ENCODE measurements around the gene OR7C1. TPM values are rescaled to one million over a fixed set of nuclear protein-coding genes. Genes with fewer than 3 reads are reported as not detected.
"Not testable (repeated sequence)": the region's sequence is repeated elsewhere in the genome, so short reads cannot be mapped to it uniquely, and the experiment has no call there.

The OR7C1 gene
- total RNA-seq, 1 donor from 2014 or later, result not detected

DNA sequence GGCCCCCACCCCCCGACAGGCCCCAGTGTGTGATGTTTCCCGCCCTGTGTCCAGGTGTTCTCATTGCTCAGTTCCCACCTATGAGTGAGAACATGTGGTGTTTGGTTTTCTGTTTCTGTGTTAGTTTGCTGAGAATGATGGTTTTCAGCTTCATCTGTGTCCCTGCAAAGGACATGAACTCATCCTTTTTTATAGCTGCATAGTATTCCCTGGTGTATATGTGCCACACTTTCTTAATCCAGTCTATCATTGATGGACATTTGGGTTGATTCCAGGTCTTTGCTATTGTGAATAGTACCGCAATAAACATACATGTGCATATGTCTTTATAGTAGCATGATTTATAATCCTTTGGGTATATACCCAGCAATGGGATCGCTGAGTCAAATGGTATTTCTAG, 57.3 kb downstream of the OR7C1 start:
- H3K4me3 ChIP-seq (ENCODE audit: low read length in 3 of 3); H3K9me3 ChIP-seq (ENCODE audit: control insufficient read depth in 3 of 3, low read length in 3 of 3); H3K27me3 ChIP-seq (ENCODE audit: control insufficient read depth in 3 of 3, insufficient read depth in 3 of 3, low read length in 3 of 3); H3K36me3 ChIP-seq (ENCODE audit: control insufficient read depth in 3 of 3, insufficient read depth in 3 of 3, low read length in 3 of 3); H3K4me1 ChIP-seq (ENCODE audit: control insufficient read depth in 3 of 3, insufficient read depth in 3 of 3, low read length in 3 of 3); H3K27ac ChIP-seq (ENCODE audit: low read depth, low read length); H3K9ac ChIP-seq (ENCODE audit: low read depth in 1 of 3, low read length in 3 of 3): not testable (repeated sequence)

DNA sequence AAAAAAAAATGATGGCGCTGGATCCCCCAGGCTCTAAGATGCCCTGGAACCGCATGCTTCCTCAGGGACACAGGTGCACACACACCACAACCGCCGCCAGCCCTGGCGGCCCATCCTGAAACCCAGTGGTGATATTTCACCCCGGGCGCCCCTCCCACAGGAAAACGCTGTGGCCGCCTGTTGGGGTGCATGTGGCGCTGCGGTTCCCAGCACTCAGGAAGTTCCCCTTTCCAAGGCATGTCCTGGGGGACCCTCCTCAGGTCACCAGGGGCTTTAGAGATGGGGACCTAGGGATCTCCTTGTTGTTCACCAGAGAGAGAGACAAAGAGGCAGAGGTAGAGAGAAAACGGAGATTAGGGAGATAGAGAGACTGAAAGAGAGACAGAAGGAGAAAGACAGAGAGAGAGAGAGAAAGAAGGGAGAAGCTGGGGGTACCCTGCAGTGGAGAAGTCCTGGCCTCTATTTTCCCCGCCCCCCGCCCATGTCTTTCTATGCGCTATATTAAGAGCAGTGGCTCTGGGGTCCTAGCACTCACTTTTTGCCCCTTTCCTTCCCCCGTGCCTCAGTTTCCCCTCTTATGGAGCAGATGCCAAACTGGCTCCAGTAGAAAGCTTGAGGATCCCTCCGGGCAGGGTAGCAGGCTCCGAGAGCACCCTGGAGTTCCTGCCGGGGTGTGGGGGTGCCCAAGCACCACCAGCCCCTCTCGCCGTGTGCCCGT, 59.0 kb downstream of the OR7C1 start:
- Histone ChIP-seq H3K4me3 (ENCODE audit: low read length in 3 of 3) (peak overlapping the region in 1 of 3 donors; percentile 14), H3K9me3 (ENCODE audit: control insufficient read depth in 3 of 3, low read length in 3 of 3) (no peaks in the 10 kb centered on the region), H3K36me3 (ENCODE audit: control insufficient read depth in 3 of 3, insufficient read depth in 3 of 3, low read length in 3 of 3) (no peaks in the 10 kb centered on the region), H3K27ac (ENCODE audit: low read depth, low read length) (no peak overlapping the region), H3K9ac (ENCODE audit: low read depth in 1 of 3, low read length in 3 of 3) (no peak overlapping the region), H3K4me1 (ENCODE audit: control insufficient read depth in 3 of 3, insufficient read depth in 3 of 3, low read length in 3 of 3) (no peaks in the 10 kb centered on the region), H3K27me3 (ENCODE audit: control insufficient read depth in 3 of 3, insufficient read depth in 3 of 3, low read length in 3 of 3) (peaks cover 0 to 2% (median 0%) of the 10 kb centered on the region in 3 donors)

DNA sequence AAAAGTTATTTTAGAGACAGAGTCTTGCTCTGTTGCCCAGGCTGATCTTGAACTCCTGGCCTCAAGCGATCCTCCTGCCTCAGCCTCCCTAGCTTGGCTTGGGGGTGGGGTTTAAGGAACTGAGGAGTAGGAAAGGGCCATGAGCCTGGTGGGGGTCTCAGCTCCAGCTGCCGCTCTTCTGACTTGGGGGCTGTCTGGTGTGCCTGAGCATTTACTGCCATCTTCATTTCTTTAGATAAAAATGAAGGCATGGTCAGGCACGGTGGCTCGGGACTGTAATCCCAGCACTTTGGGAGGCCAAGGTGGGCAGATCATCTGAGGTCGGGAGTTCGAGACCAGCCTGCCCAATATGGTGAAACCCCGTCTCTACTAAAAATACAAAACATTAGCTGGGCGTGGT, 59.7 kb downstream of the OR7C1 start:
- not testable (repeated sequence) for H3K27me3 ChIP-seq (ENCODE audit: control insufficient read depth in 3 of 3, insufficient read depth in 3 of 3, low read length in 3 of 3)

GRCh38 chr19:14774373-14774772, 60.6 kb downstream of the OR7C1 start:
- no peaks in the 10 kb centered on the region for H3K36me3 ChIP-seq (ENCODE audit: control insufficient read depth in 3 of 3, insufficient read depth in 3 of 3, low read length in 3 of 3)
- no peak overlapping the region for H3K4me3 ChIP-seq (ENCODE audit: low read length in 3 of 3)
- H3K4me1 ChIP-seq (ENCODE audit: control insufficient read depth in 3 of 3, insufficient read depth in 3 of 3, low read length in 3 of 3), result no peaks in the 10 kb centered on the region
- peaks cover 0 to 2% (median 0%) of the 10 kb centered on the region in 3 donors for H3K27me3 ChIP-seq (ENCODE audit: control insufficient read depth in 3 of 3, insufficient read depth in 3 of 3, low read length in 3 of 3)
- H3K9ac ChIP-seq (ENCODE audit: low read depth in 1 of 3, low read length in 3 of 3), result no peak overlapping the region
- H3K27ac ChIP-seq (ENCODE audit: low read depth, low read length), result no peak overlapping the region
- no peaks in the 10 kb centered on the region for H3K9me3 ChIP-seq (ENCODE audit: control insufficient read depth in 3 of 3, low read length in 3 of 3)

More for the DNA sequence above, 59.7 kb downstream of the OR7C1 start:
- H3K9ac ChIP-seq (ENCODE audit: low read depth in 1 of 3, low read length in 3 of 3); H3K27ac ChIP-seq (ENCODE audit: low read depth, low read length); H3K4me1 ChIP-seq (ENCODE audit: control insufficient read depth in 3 of 3, insufficient read depth in 3 of 3, low read length in 3 of 3); H3K9me3 ChIP-seq (ENCODE audit: control insufficient read depth in 3 of 3, low read length in 3 of 3); H3K36me3 ChIP-seq (ENCODE audit: control insufficient read depth in 3 of 3, insufficient read depth in 3 of 3, low read length in 3 of 3); H3K4me3 ChIP-seq (ENCODE audit: low read length in 3 of 3): not testable (repeated sequence)

DNA sequence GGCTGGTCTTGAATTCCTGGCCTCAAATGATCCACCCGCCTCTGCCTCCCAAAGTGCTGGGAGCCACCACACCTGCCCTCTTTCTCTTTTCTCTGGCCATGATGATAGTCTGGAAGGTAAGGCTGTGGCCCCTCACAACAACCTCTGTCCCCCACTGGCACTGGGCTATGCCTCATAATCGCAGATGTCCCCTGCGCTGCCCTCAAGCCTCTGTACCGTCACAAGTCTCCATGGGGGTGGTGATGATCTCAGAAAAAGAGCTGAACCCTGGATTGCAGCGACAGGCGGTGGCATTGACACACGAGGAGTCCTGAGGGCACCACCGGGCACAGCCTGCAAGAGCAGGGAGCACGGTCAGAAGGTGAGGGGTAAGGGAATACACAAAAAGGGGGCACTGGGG, 61.3 kb downstream of the OR7C1 start:
- H3K27ac ChIP-seq (ENCODE audit: low read depth, low read length); H3K4me3 ChIP-seq (ENCODE audit: low read length in 3 of 3); H3K36me3 ChIP-seq (ENCODE audit: control insufficient read depth in 3 of 3, insufficient read depth in 3 of 3, low read length in 3 of 3); H3K4me1 ChIP-seq (ENCODE audit: control insufficient read depth in 3 of 3, insufficient read depth in 3 of 3, low read length in 3 of 3); H3K9me3 ChIP-seq (ENCODE audit: control insufficient read depth in 3 of 3, low read length in 3 of 3); H3K27me3 ChIP-seq (ENCODE audit: control insufficient read depth in 3 of 3, insufficient read depth in 3 of 3, low read length in 3 of 3); H3K9ac ChIP-seq (ENCODE audit: low read depth in 1 of 3, low read length in 3 of 3): not testable (repeated sequence)

GRCh38 chr19:14772995-14773394, 62.0 kb downstream of the OR7C1 start:
- no peak overlapping the region for H3K9ac ChIP-seq (ENCODE audit: low read depth in 1 of 3, low read length in 3 of 3)
- H3K9me3 ChIP-seq (ENCODE audit: control insufficient read depth in 3 of 3, low read length in 3 of 3), result no peaks in the 10 kb centered on the region
- H3K4me3 ChIP-seq (ENCODE audit: low read length in 3 of 3), result no peak overlapping the region
- H3K4me1 ChIP-seq (ENCODE audit: control insufficient read depth in 3 of 3, insufficient read depth in 3 of 3, low read length in 3 of 3), result no peaks in the 10 kb centered on the region
- H3K36me3 ChIP-seq (ENCODE audit: control insufficient read depth in 3 of 3, insufficient read depth in 3 of 3, low read length in 3 of 3), result no peaks in the 10 kb centered on the region
- no peak overlapping the region for H3K27ac ChIP-seq (ENCODE audit: low read depth, low read length)
- H3K27me3 ChIP-seq (ENCODE audit: control insufficient read depth in 3 of 3, insufficient read depth in 3 of 3, low read length in 3 of 3), result peaks cover 0 to 2% (median 0%) of the 10 kb centered on the region in 3 donors

- Histone ChIP-seq H3K4me1 (ENCODE audit: control insufficient read depth in 3 of 3, insufficient read depth in 3 of 3, low read length in 3 of 3) (no peaks in the 10 kb centered on the region), H3K27ac (ENCODE audit: low read depth, low read length) (no peak overlapping the region), H3K27me3 (ENCODE audit: control insufficient read depth in 3 of 3, insufficient read depth in 3 of 3, low read length in 3 of 3) (peaks cover 0 to 2% (median 0%) of the 10 kb centered on the region in 3 donors), H3K9ac (ENCODE audit: low read depth in 1 of 3, low read length in 3 of 3) (no peak overlapping the region), H3K36me3 (ENCODE audit: control insufficient read depth in 3 of 3, insufficient read depth in 3 of 3, low read length in 3 of 3) (no peaks in the 10 kb centered on the region), H3K9me3 (ENCODE audit: control insufficient read depth in 3 of 3, low read length in 3 of 3) (no peaks in the 10 kb centered on the region), H3K4me3 (ENCODE audit: low read length in 3 of 3) (no peak overlapping the region)
Observed at GRCh38 chr19:14772467-14772866, 62.5 kb downstream of the OR7C1 start.

- Histone ChIP-seq H3K36me3 (ENCODE audit: control insufficient read depth in 3 of 3, insufficient read depth in 3 of 3, low read length in 3 of 3) (no peaks in the 10 kb centered on the region), H3K27me3 (ENCODE audit: control insufficient read depth in 3 of 3, insufficient read depth in 3 of 3, low read length in 3 of 3) (peaks cover 0 to 2% (median 0%) of the 10 kb centered on the region in 3 donors), H3K4me1 (ENCODE audit: control insufficient read depth in 3 of 3, insufficient read depth in 3 of 3, low read length in 3 of 3) (no peaks in the 10 kb centered on the region), H3K9me3 (ENCODE audit: control insufficient read depth in 3 of 3, low read length in 3 of 3) (no peaks in the 10 kb centered on the region), H3K9ac (ENCODE audit: low read depth in 1 of 3, low read length in 3 of 3) (no peak overlapping the region), H3K4me3 (ENCODE audit: low read length in 3 of 3) (no peak overlapping the region), H3K27ac (ENCODE audit: low read depth, low read length) (no peak overlapping the region)
Observed at GRCh38 chr19:14770944-14771839, 63.8 kb downstream of the OR7C1 start.

DNA sequence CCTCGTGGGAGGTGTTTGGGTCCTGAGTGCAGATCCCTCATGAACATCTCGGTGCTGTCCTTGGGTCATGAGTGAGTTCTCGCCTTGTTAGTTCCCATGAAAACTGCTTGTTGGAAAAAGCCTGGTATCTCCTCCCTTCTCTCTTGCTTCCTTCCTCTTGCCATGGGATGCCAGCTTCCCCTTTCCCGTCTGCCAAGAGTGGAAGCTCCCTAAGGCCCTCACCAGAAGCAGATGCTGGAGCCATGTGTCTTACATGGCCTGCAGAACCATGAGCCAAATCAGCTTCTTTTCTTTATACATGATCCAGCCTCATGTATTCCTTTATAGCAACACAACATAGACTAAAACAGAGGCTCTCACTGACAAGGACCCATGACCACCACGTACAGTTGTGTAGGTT, 64.8 kb downstream of the OR7C1 start:
- Histone ChIP-seq H3K4me3 (ENCODE audit: low read length in 3 of 3) (no peak overlapping the region), H3K9me3 (ENCODE audit: control insufficient read depth in 3 of 3, low read length in 3 of 3) (no peaks in the 10 kb centered on the region), H3K9ac (ENCODE audit: low read depth in 1 of 3, low read length in 3 of 3) (no peak overlapping the region), H3K36me3 (ENCODE audit: control insufficient read depth in 3 of 3, insufficient read depth in 3 of 3, low read length in 3 of 3) (no peaks in the 10 kb centered on the region), H3K27ac (ENCODE audit: low read depth, low read length) (no peak overlapping the region), H3K4me1 (ENCODE audit: control insufficient read depth in 3 of 3, insufficient read depth in 3 of 3, low read length in 3 of 3) (no peaks in the 10 kb centered on the region), H3K27me3 (ENCODE audit: control insufficient read depth in 3 of 3, insufficient read depth in 3 of 3, low read length in 3 of 3) (no peaks in the 10 kb centered on the region)

DNA sequence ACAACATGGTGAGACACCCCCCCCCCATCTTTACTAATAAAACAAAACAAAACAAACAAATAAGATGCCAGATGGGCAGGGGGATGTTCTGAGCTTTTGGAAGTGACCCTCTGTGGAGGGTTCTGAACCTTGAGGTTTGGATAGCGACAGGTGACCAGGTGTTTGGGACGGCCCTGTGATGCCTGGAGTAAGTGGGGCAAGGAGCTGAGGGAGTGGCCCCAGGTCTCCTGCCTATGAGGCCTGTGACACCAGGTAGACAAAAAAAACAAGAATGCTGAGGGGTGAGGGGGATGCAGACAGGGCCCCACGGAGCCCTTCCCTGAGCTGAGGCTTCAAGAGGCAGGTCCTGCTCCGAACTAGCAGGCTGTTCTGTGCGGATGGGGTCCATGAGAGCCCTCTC, 65.8 kb downstream of the OR7C1 start:
- no peaks in the 10 kb centered on the region for H3K36me3 ChIP-seq (ENCODE audit: control insufficient read depth in 3 of 3, insufficient read depth in 3 of 3, low read length in 3 of 3)
- no peaks in the 10 kb centered on the region for H3K9me3 ChIP-seq (ENCODE audit: control insufficient read depth in 3 of 3, low read length in 3 of 3)
- H3K27me3 ChIP-seq (ENCODE audit: control insufficient read depth in 3 of 3, insufficient read depth in 3 of 3, low read length in 3 of 3), result no peaks in the 10 kb centered on the region
- H3K4me3 ChIP-seq (ENCODE audit: low read length in 3 of 3), result no peak overlapping the region
- H3K27ac ChIP-seq (ENCODE audit: low read depth, low read length), result no peak overlapping the region
- no peaks in the 10 kb centered on the region for H3K4me1 ChIP-seq (ENCODE audit: control insufficient read depth in 3 of 3, insufficient read depth in 3 of 3, low read length in 3 of 3)
- H3K9ac ChIP-seq (ENCODE audit: low read depth in 1 of 3, low read length in 3 of 3), result no peak overlapping the region
